ENCODE results near the gene CELF3. TPM values are rescaled to one million over a fixed set of nuclear protein-coding genes. Genes with fewer than 3 reads are reported as not detected.
A peak's percentile ranks its signal among the peaks of the same experiment; 100 is the strongest.

CELF3 gene
- total and polyA plus RNA-seq, 2 of the 13 experiments (the other 11 are each of a cell fraction or from before 2014, with no cell fraction given), result not detected

DNA sequence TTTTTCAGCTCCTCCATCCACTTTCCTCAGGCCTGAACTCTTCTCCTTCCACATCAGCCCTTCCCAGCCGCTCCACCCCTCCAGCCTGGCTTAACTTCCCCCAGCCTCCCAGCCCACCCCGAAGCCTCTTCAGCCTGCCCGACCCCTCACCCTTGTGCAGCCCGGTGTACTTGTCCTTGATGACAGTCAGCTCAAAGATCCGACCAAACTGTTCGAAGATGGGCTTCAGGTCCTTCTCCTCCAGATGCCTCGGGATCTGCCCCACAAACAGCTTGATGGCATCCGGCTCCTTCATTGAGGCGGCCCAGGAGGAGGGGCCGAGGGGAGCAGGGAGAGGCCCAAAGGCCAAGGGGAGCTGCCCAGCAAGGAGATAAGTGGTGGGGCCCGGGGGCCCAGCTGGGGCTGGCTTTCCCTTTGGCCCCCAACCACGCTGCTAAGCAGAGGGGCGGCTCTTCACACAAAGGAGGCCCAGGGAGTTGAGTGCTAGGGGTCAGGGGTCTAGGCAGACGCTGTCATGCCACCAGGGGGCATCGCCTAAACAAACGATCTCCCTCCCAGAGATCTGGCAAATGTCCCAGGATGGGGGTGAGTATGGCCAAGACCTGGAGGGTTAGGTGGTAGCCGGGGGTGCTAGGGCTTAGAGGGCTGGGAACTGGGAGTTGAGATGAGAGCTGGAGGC lies 738 bp downstream of the CELF3 start (continued):
- TF ChIP-seq KAT2B (IDR thresholded peaks at IDR 0.05; ENCODE audit: borderline replicate concordance, low read depth, low read length) (no peak), ZMYM4 (CRISPR knock-in tag; IDR thresholded peaks at IDR 0.05) (0 out of 2 replicates have a peak, but pooled peaks have one; percentile 13), GPN1 (CRISPR knock-in tag; IDR thresholded peaks at IDR 0.05; ENCODE audit: borderline replicate concordance) (no peak), ELF3 (CRISPR knock-in tag; IDR thresholded peaks at IDR 0.05) (no peak), ZFP36L2 (CRISPR knock-in tag; IDR thresholded peaks at IDR 0.05) (no peak), SMC3 (IDR thresholded peaks at IDR 0.05; ENCODE audit: low read length) (peak; percentile 23; the same call in 1 of the 2 replicates), DR1 (CRISPR knock-in tag; IDR thresholded peaks at IDR 0.05) (no peak)
- TF ChIP-seq, protein P1, sequence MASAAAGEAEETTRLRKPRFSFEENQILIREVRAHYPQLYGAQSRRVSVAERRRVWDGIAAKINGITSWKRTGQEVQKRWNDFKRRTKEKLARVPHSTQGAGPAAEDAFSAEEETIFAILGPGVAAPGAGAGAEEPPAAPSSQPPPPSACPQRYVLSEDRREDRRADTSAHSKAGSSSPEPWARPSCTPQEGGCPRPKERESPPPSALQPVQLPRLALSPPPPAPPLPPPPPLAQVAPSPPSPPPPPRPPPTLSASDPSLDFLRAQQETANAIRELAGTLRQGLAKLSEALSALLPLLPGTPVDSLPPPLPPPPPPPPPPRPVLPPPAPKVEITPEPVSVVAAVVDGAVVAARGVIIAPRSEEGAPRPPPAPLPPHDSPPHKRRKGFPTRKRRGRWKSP (CRISPR knock-in tag; IDR thresholded peaks at IDR 0.05), result no peak
- TF ChIP-seq, protein P2, sequence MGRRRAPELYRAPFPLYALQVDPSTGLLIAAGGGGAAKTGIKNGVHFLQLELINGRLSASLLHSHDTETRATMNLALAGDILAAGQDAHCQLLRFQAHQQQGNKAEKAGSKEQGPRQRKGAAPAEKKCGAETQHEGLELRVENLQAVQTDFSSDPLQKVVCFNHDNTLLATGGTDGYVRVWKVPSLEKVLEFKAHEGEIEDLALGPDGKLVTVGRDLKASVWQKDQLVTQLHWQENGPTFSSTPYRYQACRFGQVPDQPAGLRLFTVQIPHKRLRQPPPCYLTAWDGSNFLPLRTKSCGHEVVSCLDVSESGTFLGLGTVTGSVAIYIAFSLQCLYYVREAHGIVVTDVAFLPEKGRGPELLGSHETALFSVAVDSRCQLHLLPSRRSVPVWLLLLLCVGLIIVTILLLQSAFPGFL (CRISPR knock-in tag; IDR thresholded peaks at IDR 0.05), result no peak

DNA sequence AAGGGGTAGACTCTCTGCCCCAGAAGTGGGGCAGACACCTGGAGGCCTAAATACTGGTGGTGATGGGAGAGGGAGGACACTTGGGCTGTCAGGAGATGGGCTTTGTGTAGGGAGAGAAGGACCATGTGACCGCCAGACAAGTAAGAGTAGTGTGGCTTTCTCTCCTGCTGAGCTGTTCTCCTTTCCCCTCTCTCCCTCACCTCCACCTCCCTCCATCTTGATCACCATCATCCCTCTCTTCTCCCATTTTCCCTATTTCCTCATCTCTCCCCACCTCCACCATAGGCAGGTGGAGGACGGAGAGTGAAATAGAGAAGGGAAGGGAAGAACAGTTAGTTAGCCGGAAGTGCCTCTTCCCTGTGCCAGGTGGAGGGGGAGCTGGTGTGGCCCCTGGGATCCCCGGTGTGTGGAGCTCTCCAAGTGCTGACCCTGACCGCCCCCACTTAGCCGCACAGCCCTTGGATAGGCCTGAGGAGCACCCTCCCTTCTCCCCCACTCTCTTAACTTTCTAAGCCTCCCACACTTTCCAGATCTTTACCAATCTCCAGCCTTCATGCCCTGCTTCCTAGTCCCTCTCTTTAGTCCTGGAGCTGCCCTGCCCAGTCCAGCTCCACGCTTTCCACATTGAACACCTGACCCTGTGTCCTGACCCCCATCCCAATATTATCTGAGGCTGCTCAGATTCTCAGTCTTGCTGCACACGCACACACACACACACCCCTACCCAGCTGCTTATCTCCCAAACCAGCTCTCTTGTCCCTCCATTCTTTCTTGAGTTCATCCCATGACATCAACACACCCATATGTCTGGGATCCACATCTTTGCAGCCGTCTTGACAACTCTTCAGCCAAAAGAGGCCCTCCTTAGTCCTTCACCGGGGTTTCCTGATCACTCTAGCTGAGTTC lies 1.5 kb downstream of the CELF3 start:
- H3K36me3 ChIP-seq (replicated peaks in 1 of 2; ENCODE audit: control insufficient read depth in 1 of 2, insufficient read depth in 2 of 2, low read length in 2 of 2), result no peaks in the 10 kb centered on the region
- 40% methylated on average over 10 of the region's 10 CpGs for WGBS (ENCODE audit: low lambda C conversion rate)
- no peak for FAIRE-seq
- ChIA-PET CTCF (ENCODE audit: low intra/inter-chr PET ratio, low total read pairs) (no interaction called here), POLR2A (no interaction called here)
- TF ChIP-seq EED (CRISPR knock-in tag; IDR thresholded peaks at IDR 0.05) (no peak), ZNF263 (CRISPR knock-in tag; IDR thresholded peaks at IDR 0.05) (0 out of 2 replicates have a peak, but pooled peaks have one; percentile 25)
- TF ChIP-seq, protein P3, sequence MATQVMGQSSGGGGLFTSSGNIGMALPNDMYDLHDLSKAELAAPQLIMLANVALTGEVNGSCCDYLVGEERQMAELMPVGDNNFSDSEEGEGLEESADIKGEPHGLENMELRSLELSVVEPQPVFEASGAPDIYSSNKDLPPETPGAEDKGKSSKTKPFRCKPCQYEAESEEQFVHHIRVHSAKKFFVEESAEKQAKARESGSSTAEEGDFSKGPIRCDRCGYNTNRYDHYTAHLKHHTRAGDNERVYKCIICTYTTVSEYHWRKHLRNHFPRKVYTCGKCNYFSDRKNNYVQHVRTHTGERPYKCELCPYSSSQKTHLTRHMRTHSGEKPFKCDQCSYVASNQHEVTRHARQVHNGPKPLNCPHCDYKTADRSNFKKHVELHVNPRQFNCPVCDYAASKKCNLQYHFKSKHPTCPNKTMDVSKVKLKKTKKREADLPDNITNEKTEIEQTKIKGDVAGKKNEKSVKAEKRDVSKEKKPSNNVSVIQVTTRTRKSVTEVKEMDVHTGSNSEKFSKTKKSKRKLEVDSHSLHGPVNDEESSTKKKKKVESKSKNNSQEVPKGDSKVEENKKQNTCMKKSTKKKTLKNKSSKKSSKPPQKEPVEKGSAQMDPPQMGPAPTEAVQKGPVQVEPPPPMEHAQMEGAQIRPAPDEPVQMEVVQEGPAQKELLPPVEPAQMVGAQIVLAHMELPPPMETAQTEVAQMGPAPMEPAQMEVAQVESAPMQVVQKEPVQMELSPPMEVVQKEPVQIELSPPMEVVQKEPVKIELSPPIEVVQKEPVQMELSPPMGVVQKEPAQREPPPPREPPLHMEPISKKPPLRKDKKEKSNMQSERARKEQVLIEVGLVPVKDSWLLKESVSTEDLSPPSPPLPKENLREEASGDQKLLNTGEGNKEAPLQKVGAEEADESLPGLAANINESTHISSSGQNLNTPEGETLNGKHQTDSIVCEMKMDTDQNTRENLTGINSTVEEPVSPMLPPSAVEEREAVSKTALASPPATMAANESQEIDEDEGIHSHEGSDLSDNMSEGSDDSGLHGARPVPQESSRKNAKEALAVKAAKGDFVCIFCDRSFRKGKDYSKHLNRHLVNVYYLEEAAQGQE (IDR thresholded peaks at IDR 0.05; ENCODE audit: borderline replicate concordance in 1 of 2, low read depth in 1 of 2, low read length in 2 of 2), result peak; percentile 32 to 84
- peaks cover 0 to 29% of the 10 kb centered on the region in 2 experiments; a peak in 4 of 5 replicates for H3K27me3 ChIP-seq (ENCODE audit: control insufficient read depth in 1 of 2, insufficient read depth in 2 of 2, low read length in 2 of 2)
- no peak overlapping the region for H3K4me3 ChIP-seq (replicated peaks in 1 of 3; ENCODE audit: insufficient read depth in 1 of 3, low read depth in 2 of 3, low read length in 3 of 3)
- H3K79me2 ChIP-seq (ENCODE audit: insufficient read depth, low read length), result no peaks in the 10 kb centered on the region
- no peaks in the 10 kb centered on the region for H3K9me3 ChIP-seq (ENCODE audit: low read length)
- no peaks in the 10 kb centered on the region for H4K20me1 ChIP-seq (ENCODE audit: insufficient read depth, low read length)
- no peak for DNase-seq (ENCODE audit: low spot score)
- H3K4me1 ChIP-seq (ENCODE audit: insufficient read depth, low read length), result peaks cover 48% of the 10 kb centered on the region
- ATAC-seq, result no peak
- in situ Hi-C loops (cut with HindIII; ENCODE audit: extremely low pct_ligation_motif_present, low pct_unique_long_range_greater_than_20kb) (loop anchor here (10.0 kb wide), 1 partner anchor 120 kb away; the partner anchor contains the start of genes C2CD4D and RORC), intact Hi-C loops (cut with micrococcal nuclease; ENCODE audit: unreplicated experiment) (no loop called here)
- H3K27ac ChIP-seq (ENCODE audit: extremely low read length, insufficient read depth, low read length), result no peak overlapping the region
- no peak overlapping the region for H3K9ac ChIP-seq (ENCODE audit: insufficient read depth, low read depth, low read length)
- no TSS peak for BruUV-seq (replicated peaks)
- H3K4me2 ChIP-seq (ENCODE audit: low read depth, low read length), result no peak overlapping the region
- H2AFZ ChIP-seq (ENCODE audit: low read length), result no peak overlapping the region
